DOHH2 (cell line): Measurements from ENCODE around the gene COG4.

ENCODE experiments used
- H3F3A ChIP-seq: fragments of 200-600 bp; sonication (generic), shearing (Covaris generic); 2 replicates; pipeline ENCODE4 v1.6.0; 2016; ENCODE audit warnings: antibody characterized with exemption, mild to moderate bottlenecking; ENCODE audit not compliant: control insufficient read depth, insufficient read depth
- H3K27ac ChIP-seq: fragments of 200-600 bp; sonication (generic); 2 replicates; pipeline ENCODE4 v1.5.1; 2014; ENCODE audit warnings: low read depth, mild to moderate bottlenecking, low read length, moderate library complexity
- H3K27me3 ChIP-seq: fragments of 200-600 bp; sonication (generic); 2 replicates; pipeline ENCODE4 v1.6.1; 2014; ENCODE audit warnings: mild to moderate bottlenecking, low read length, mixed read lengths; ENCODE audit not compliant: control insufficient read depth
- H3K36me3 ChIP-seq: fragments of 200-600 bp; sonication (generic); 2 replicates; pipeline ENCODE4 v1.6.1; 2014; ENCODE audit warnings: mild to moderate bottlenecking, low read length, moderate library complexity, mixed read lengths; ENCODE audit not compliant: control insufficient read depth
- H3K4me1 ChIP-seq: fragments of 200-600 bp; sonication (generic); 2 replicates; pipeline ENCODE4 v1.6.1; 2014; ENCODE audit warnings: mild to moderate bottlenecking, low read length, mixed read lengths; ENCODE audit not compliant: control insufficient read depth
- H3K4me2 ChIP-seq: fragments of 200-600 bp; sonication (generic); 2 replicates; pipeline ENCODE4 v1.6.0; 2014; ENCODE audit warnings: mild to moderate bottlenecking, low read length, moderate library complexity
- H3K4me3 ChIP-seq: fragments of 200-600 bp; sonication (generic); 2 replicates; pipeline ENCODE4 v1.5.1; 2014; ENCODE audit warnings: mild to moderate bottlenecking, low read length, mixed read lengths
- H3K79me2 ChIP-seq: fragments of 200-600 bp; sonication (generic); 2 replicates; pipeline ENCODE4 v1.6.1; 2014; ENCODE audit warnings: mild to moderate bottlenecking, low read length, mixed read lengths; ENCODE audit not compliant: control insufficient read depth
- H3K9me2 ChIP-seq: fragments of 200-600 bp; sonication (generic); replicated peaks from 2 replicates; pipeline ENCODE4 v1.6.1; 2014; ENCODE audit warnings: mild to moderate bottlenecking, low read length, mixed read lengths; ENCODE audit not compliant: control insufficient read depth
- H3K9me3 ChIP-seq: fragments of 200-600 bp; sonication (generic); 2 replicates; pipeline ENCODE4 v1.6.1; 2014; ENCODE audit warnings: antibody characterized with exemption, low read length, mixed read lengths; ENCODE audit not compliant: control insufficient read depth, insufficient read depth
- H4K20me1 ChIP-seq: fragments of 200-600 bp; sonication (generic); 2 replicates; pipeline ENCODE4 v1.6.0; 2014; ENCODE audit warnings: low read depth, mild to moderate bottlenecking, antibody characterized with exemption, low read length, moderate library complexity; ENCODE audit not compliant: control insufficient read depth, insufficient read depth
- CTCF ChIP-seq: fragments of 200-600 bp; sonication (generic); IDR thresholded peaks from one replicate; pipeline ENCODE4 v1.5.1; 2014; ENCODE audit warnings: antibody characterized with exemption, mild to moderate bottlenecking, low read depth, low read length; ENCODE audit not compliant: poor library complexity, severe bottlenecking
- EZH2phosphoT487 ChIP-seq: fragments of 200-600 bp; sonication (generic); IDR thresholded peaks from 2 replicates; pipeline ENCODE4 v1.6.1; 2017; ENCODE audit warnings: borderline replicate concordance, mild to moderate bottlenecking, antibody characterized with exemption, low read length, moderate library complexity, mixed read lengths

COG4 gene

DNA sequence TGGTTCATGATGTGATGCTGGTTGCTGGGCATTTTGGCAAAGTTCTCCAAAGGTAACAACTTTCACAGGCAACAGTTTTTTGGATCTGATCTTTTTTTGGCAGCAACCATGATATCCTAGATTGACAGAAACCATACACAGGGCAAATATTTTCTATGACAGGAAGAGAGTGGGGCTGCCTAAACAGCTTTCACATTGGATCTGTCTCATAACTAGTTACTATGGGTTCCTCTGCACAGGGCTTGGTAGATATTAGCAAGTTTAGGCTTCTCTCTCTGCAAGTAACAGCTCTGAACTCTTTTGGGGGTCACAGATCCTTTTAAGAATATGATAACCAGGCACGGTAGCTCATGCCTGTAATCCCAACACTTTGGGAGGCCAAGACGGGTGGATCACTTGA, 28.6 kb downstream of the COG4 start:
- Histone ChIP-seq H3F3A (peaks cover 2% of the 10 kb centered on the region; the same call in 1 of the 2 replicates), H3K4me2 (no peak overlapping the region), H3K9me2 (no peaks in the 10 kb centered on the region), H3K27me3 (no peaks in the 10 kb centered on the region), H3K9me3 (no peaks in the 10 kb centered on the region), H3K27ac (no peak overlapping the region), H3K79me2 (no peaks in the 10 kb centered on the region), H3K4me3 (no peak overlapping the region), H3K36me3 (peaks cover 64% of the 10 kb centered on the region), H3K4me1 (peaks cover 27% of the 10 kb centered on the region), H4K20me1 (no peaks in the 10 kb centered on the region)
- TF ChIP-seq CTCF: no peak
- TF ChIP-seq EZH2phosphoT487: no peak

DNA sequence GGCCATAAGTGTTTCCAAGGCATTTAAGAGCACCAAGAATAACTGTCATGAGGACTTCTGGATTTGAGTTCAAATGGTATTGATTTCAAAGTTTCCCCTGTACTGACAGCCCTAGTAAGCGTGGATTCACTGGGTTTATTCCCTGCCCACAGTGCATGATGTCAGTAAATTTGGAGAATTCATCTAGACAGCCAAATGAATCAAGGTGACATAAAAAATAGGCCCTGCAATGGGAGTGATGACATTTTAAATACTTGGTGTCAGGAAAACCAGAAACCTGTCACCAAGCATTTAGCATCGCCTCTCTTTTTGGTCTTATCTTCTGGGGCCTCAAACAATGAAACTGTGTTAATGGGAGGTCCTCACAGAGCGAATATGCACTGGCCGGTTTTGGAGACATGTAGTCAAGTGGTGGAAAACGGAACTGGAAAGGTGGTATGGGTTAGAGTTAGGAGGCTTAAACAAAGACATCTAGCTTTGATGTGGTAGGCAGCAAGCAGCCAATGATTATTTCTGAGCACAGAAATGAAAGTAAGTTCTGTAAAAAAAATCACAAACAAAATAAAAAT, 29.1 kb downstream of the COG4 start:
- peaks cover 2% of the 10 kb centered on the region; the same call in 1 of the 2 replicates for H3F3A ChIP-seq
- no peaks in the 10 kb centered on the region for H3K9me2 ChIP-seq
- no peaks in the 10 kb centered on the region for H3K27me3 ChIP-seq
- no peak overlapping the region for H3K4me2 ChIP-seq
- H3K9me3 ChIP-seq: no peaks in the 10 kb centered on the region
- H4K20me1 ChIP-seq: no peaks in the 10 kb centered on the region
- H3K4me1 ChIP-seq: peaks cover 27% of the 10 kb centered on the region
- TF ChIP-seq EZH2phosphoT487: no peak
- no peak for TF ChIP-seq CTCF
- H3K36me3 ChIP-seq: peaks cover 68% of the 10 kb centered on the region
- H3K4me3 ChIP-seq: no peak overlapping the region
- H3K79me2 ChIP-seq: no peaks in the 10 kb centered on the region
- no peak overlapping the region for H3K27ac ChIP-seq

GRCh38 chr16:70493802-70494201, 29.6 kb downstream of the COG4 start:
- peak overlapping the region; percentile 15; the same call in 1 of the 2 replicates for H3K27ac ChIP-seq
- H3K36me3 ChIP-seq: peaks cover 68% of the 10 kb centered on the region

More at GRCh38 chr16:70493802-70494201, 29.6 kb downstream of the COG4 start:
- Histone ChIP-seq H3F3A (peaks cover 2% of the 10 kb centered on the region; the same call in 1 of the 2 replicates), H3K9me3 (no peaks in the 10 kb centered on the region), H3K4me2 (peak overlapping the region; percentile 37), H3K4me3 (no peak overlapping the region), H3K4me1 (peaks cover 27% of the 10 kb centered on the region), H3K27me3 (no peaks in the 10 kb centered on the region), H3K9me2 (no peaks in the 10 kb centered on the region), H4K20me1 (no peaks in the 10 kb centered on the region), H3K79me2 (no peaks in the 10 kb centered on the region)
- TF ChIP-seq CTCF (no peak), EZH2phosphoT487 (no peak)
